Nephron (organoid): Measurements from ENCODE around the gene COL6A2.

Experiments
- H3K27ac Mint-ChIP-seq, 3 experiments: 2 replicates each; pipeline ENCODE4 v1.8.0; 2020; ENCODE audit warnings: mixed read lengths in 3 of 3, mild to moderate bottlenecking in 2 of 3, moderate library complexity in 1 of 3
- H3K27me3 Mint-ChIP-seq: 2 replicates; pipeline ENCODE4 v1.8.0; 2021; ENCODE audit warnings: low read depth, mild to moderate bottlenecking, moderate library complexity, mixed read lengths
- H3K36me3 Mint-ChIP-seq: 2 replicates; pipeline ENCODE4 v1.8.0; 2020; ENCODE audit warnings: low read depth, mixed read lengths
- H3K4me1 Mint-ChIP-seq: 2 replicates; pipeline ENCODE4 v1.8.0; 2020; ENCODE audit warnings: mixed read lengths
- H3K4me3 Mint-ChIP-seq, 3 experiments: 2 replicates each; pipeline ENCODE4 v1.8.0; 2020; ENCODE audit warnings: mild to moderate bottlenecking in 3 of 3, mixed read lengths in 3 of 3, moderate library complexity in 2 of 3
- H3K9me3 Mint-ChIP-seq: 2 replicates; pipeline ENCODE4 v1.8.0; 2020; ENCODE audit warnings: mixed read lengths
- CTCF ChIP-seq, 3 experiments: fragments of 200-600 bp; sonication (generic); IDR thresholded peaks; one replicate each; pipeline ENCODE4 v1.5.0; 2021; ENCODE audit warnings: antibody characterized with exemption in 3 of 3; ENCODE audit not compliant: unreplicated experiment in 3 of 3

The COL6A2 gene

GRCh38 chr21:46060596-46061061 lies 37.3 kb upstream of the COL6A2 start:
- Mint-ChIP-seq H3K4me1 (peaks cover 38% of the 10 kb centered on the region), H3K27me3 (peaks cover 10% of the 10 kb centered on the region), H3K27ac (peak overlapping the region in 2 of 3 experiments; percentile 56 to 72), H3K36me3 (peaks cover 4% of the 10 kb centered on the region), H3K4me3 (no peak overlapping the region), H3K9me3 (peaks cover 26% of the 10 kb centered on the region)
- no peak for TF ChIP-seq CTCF (IDR thresholded peaks at IDR 0.05; ENCODE audit: unreplicated experiment in 3 of 3)

- H3K27ac Mint-ChIP-seq: peak overlapping the region in 2 of 3 experiments; percentile 56 to 72
- H3K4me1 Mint-ChIP-seq: peaks cover 40% of the 10 kb centered on the region
- no peak for TF ChIP-seq CTCF (IDR thresholded peaks at IDR 0.05; ENCODE audit: unreplicated experiment in 3 of 3)
- peaks cover 26% of the 10 kb centered on the region for H3K9me3 Mint-ChIP-seq
- H3K27me3 Mint-ChIP-seq: peaks cover 10% of the 10 kb centered on the region
- H3K4me3 Mint-ChIP-seq: no peak overlapping the region
- H3K36me3 Mint-ChIP-seq: peaks cover 4% of the 10 kb centered on the region
Measured at GRCh38 chr21:46061063-46061462, 36.8 kb upstream of the COL6A2 start.

- TF ChIP-seq CTCF (IDR thresholded peaks at IDR 0.05; ENCODE audit: unreplicated experiment in 3 of 3): no peak
- H3K27ac Mint-ChIP-seq: peak overlapping the region in 1 of 3 experiments; percentile 40
- no peak overlapping the region for H3K4me3 Mint-ChIP-seq
- peaks cover 40% of the 10 kb centered on the region for H3K4me1 Mint-ChIP-seq
- peaks cover 26% of the 10 kb centered on the region for H3K9me3 Mint-ChIP-seq
- peaks cover 10% of the 10 kb centered on the region for H3K27me3 Mint-ChIP-seq
- peaks cover 4% of the 10 kb centered on the region for H3K36me3 Mint-ChIP-seq
Measured at GRCh38 chr21:46061518-46061917, 36.4 kb upstream of the COL6A2 start.

- Mint-ChIP-seq H3K36me3 (peaks cover 4% of the 10 kb centered on the region), H3K9me3 (peaks cover 26% of the 10 kb centered on the region), H3K4me1 (peaks cover 41% of the 10 kb centered on the region), H3K27ac (peak overlapping the region in 1 of 3 experiments; percentile 67), H3K27me3 (peaks cover 10% of the 10 kb centered on the region), H3K4me3 (no peak overlapping the region)
- no peak for TF ChIP-seq CTCF (IDR thresholded peaks at IDR 0.05; ENCODE audit: unreplicated experiment in 3 of 3)
Measured at GRCh38 chr21:46061950-46062349, 36.0 kb upstream of the COL6A2 start.

- peaks cover 42% of the 10 kb centered on the region for H3K4me1 Mint-ChIP-seq
- H3K27ac Mint-ChIP-seq: peak overlapping the region in 2 of 3 experiments; percentile 48 to 67
- H3K9me3 Mint-ChIP-seq: peaks cover 26% of the 10 kb centered on the region
- H3K4me3 Mint-ChIP-seq: no peak overlapping the region
- peaks cover 11% of the 10 kb centered on the region for H3K27me3 Mint-ChIP-seq
- TF ChIP-seq CTCF (IDR thresholded peaks at IDR 0.05; ENCODE audit: unreplicated experiment in 3 of 3): no peak
- H3K36me3 Mint-ChIP-seq: peaks cover 4% of the 10 kb centered on the region
Measured at GRCh38 chr21:46062471-46063211, 35.3 kb upstream of the COL6A2 start.

GRCh38 chr21:46063227-46063626 lies 34.7 kb upstream of the COL6A2 start:
- Mint-ChIP-seq H3K27ac (peak overlapping the region in 2 of 3 experiments; percentile 59 to 63), H3K9me3 (peaks cover 26% of the 10 kb centered on the region), H3K4me3 (no peak overlapping the region), H3K36me3 (peaks cover 4% of the 10 kb centered on the region), H3K4me1 (peaks cover 43% of the 10 kb centered on the region), H3K27me3 (peaks cover 13% of the 10 kb centered on the region)
- no peak for TF ChIP-seq CTCF (IDR thresholded peaks at IDR 0.05; ENCODE audit: unreplicated experiment in 3 of 3)
